GM19239 (cell line): ENCODE measurements around the gene CLSTN1.
"Not testable (repeated sequence)": the region's sequence is repeated elsewhere in the genome, so short reads cannot be mapped to it uniquely, and the experiment has no call there.

ENCODE experiments used
- DNase-seq: peaks from one replicate; pipeline ENCODE4 v3.0.0; 2011; ENCODE audit warnings: low spot score; ENCODE audit not compliant: insufficient read length
- FAIRE-seq: peaks from 2 replicates; lab custom pipeline; 2011; peaks lifted over from hg19 to GRCh38; lab: Jason Lieb, UNC

CLSTN1 gene

DNA sequence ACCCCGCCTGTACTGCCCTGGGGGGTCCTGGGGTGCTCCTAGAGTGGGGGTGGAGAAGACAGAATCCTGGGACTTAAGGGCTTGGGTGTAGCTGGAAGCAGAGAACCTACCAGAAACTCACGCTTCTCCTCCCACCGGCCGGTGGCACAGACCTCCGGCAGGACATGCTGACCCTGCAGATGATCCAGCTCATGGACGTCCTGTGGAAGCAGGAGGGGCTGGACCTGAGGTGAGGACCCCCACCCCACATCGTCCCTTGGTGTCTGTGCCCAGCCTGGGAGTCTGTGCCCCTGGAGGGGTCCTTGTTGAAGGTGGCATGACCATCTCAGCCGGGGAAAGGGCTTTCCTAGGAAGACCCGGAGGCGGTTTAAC lies 101.4 kb downstream of the CLSTN1 start:
- DNase-seq (no peak), FAIRE-seq (no peak)

DNA sequence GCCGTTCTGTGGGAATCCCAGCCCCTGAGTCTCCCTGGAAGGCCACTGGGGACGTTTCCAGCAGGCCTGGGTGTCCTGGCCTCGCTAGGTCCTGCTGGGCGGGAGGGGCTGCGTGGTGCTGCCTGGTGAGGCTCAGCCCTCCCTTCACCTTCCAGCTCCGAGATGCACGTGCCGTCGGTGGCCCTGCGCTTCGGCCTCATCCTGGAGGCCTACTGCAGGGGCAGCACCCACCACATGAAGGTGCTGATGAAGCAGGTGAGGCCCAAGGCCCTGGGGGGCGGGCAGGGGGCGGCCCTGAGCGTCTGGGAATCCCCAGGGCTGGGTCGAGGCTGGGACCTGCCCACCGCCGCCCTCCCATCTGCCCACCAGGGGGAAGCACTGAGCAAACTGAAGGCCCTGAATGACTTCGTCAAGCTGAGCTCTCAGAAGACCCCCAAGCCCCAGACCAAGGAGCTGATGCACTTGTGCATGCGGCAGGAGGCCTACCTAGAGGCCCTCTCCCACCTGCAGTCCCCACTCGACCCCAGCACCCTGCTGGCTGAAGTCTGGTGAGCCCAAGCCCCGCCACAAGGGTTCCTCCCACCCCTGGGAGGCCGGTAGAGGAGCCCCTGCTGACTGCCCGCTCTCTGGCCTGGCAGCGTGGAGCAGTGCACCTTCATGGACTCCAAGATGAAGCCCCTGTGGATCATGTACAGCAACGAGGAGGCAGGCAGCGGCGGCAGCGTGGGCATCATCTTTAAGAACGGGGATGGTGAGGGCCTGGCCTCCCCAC lies 102.0 kb downstream of the CLSTN1 start:
- DNase-seq (peak; percentile 43), FAIRE-seq (no peak)

DNA sequence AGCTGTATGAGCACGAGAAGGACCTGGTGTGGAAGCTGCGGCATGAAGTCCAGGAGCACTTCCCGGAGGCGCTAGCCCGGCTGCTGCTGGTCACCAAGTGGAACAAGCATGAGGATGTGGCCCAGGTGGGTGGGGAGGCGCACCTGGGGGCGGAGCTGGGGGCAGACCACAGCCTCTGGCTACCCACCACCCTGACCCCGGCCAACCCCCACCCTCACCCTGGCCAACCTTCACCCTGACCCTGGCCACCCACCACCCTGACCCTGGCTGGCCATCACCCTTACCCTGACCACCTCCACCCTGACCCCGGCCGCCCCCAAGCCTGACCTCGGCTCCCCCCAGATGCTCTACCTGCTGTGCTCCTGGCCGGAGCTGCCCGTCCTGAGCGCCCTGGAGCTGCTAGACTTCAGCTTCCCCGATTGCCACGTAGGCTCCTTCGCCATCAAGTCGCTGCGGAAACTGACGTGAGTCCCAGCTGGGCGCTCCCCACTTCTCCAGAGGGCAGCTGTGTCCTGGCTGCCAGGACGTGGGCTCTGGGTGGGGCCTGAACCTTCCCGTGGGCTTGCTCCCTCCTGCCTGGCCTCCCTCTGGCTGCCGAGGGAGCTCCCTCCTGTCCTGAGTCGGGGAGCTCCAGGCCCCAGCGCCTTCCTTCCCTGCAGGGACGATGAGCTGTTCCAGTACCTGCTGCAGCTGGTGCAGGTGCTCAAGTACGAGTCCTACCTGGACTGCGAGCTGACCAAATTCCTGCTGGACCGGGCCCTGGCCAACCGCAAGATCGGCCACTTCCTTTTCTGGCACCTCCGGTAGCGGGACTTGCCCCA lies 102.8 kb downstream of the CLSTN1 start:
- DNase-seq (no peak), FAIRE-seq (no peak)

DNA sequence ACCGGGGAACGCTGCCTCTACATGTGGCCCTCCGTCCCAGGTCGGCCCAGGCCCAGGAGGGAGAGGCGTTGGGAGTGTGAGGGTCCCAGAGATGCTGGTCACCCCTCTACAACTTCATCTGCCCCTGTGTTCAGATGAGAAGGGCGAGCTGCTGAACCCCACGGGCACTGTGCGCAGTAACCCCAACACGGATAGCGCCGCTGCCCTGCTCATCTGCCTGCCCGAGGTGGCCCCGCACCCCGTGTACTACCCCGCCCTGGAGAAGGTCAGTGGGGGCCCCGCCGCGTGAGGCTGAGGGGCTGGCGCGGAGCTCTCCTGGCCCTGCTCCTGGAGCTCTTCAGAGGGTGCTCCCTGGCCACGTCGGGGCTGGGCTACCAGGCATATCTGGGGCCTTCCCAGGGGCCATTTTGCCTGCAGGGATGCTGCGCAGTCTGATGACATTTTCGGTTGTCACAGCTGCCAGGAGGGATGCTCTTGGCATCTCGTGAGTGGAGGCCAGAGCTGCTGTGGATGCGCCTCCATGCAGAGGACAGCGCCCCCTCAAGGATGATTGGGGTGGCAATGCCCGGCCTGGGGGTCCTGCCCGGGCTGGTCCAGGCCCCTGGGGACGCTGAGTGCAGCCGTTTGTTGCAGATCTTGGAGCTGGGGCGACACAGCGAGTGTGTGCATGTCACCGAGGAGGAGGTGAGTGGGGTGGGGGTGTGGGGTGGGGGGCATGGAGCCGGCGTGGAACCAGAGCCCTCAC lies 103.6 kb downstream of the CLSTN1 start:
- FAIRE-seq = no peak

DNA sequence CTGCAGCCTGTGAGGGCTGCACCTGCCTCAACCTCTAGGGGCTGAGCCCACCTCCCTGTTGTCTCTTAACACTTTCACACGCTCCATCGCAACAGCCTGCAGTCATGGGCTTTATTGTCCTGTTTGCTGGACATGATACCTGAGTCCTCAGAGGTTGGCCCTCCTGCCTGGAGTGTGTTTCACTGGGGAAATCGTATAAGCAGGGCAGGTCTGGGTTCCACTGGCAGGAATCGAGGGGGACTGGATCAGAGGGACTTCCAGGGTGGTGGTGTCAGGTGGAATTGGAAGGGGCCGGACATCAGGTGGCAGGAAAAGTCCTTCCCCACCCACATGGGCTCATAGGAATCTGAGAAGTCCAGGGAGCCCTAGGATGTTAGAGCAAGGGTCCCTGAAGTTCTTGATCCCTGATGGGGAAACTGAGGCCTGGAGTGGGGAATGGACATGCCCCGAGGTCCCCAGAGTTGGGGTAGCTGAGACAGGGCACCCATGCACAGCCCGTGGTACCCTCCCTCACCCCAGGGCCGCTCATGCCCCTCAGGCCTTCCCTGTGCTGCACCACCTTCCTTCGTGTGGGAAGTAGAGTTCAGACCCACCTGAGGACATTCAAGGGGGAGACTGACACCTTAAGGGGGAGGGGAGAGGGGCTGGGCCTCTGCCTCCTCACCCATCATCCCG lies 105.6 kb downstream of the CLSTN1 start:
- no peak for DNase-seq

More for the DNA sequence above, 103.6 kb downstream of the CLSTN1 start:
- DNase-seq = no peak

DNA sequence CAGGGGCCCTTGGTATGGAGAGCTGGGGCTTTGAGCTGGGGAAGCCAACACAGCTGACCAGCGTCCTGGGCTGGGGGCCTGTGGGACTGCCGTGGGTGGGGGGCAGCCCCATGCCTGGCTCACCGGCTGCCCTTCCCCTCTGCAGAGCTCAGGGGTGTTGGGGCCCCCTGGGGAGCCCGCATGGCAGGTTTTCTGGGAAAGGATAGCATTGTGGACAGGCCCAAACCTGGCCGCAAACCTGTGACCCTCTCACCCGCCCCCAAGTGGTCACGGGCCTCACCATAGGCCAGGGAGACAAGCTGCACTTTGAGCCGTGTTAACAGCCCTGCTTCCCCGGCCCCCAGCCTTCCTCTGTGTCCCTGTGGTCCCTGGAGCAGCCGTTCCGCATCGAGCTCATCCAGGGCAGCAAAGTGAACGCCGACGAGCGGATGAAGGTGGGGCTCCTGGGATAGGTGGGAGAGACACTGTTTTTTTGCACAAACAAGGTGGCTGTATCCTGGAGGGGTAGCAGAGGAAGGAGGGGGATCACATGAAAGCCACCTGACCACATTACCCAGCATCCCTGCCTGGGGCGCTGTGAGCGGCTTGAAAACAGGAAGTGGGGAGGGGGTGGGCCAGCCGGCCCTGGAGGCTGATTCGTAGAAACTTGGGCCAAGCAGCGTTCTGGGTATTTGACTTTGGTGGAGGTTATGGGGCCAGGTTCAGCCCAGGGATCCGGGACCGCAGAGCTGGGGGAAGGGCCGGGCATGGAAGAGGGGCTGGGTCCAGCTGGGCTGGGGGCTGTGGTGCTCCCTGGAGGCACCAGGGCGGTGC lies 106.4 kb downstream of the CLSTN1 start:
- DNase-seq = peak; percentile 96
- peak; percentile 99 for FAIRE-seq

More for the DNA sequence above, 105.6 kb downstream of the CLSTN1 start:
- peak; percentile 39 for FAIRE-seq

DNA sequence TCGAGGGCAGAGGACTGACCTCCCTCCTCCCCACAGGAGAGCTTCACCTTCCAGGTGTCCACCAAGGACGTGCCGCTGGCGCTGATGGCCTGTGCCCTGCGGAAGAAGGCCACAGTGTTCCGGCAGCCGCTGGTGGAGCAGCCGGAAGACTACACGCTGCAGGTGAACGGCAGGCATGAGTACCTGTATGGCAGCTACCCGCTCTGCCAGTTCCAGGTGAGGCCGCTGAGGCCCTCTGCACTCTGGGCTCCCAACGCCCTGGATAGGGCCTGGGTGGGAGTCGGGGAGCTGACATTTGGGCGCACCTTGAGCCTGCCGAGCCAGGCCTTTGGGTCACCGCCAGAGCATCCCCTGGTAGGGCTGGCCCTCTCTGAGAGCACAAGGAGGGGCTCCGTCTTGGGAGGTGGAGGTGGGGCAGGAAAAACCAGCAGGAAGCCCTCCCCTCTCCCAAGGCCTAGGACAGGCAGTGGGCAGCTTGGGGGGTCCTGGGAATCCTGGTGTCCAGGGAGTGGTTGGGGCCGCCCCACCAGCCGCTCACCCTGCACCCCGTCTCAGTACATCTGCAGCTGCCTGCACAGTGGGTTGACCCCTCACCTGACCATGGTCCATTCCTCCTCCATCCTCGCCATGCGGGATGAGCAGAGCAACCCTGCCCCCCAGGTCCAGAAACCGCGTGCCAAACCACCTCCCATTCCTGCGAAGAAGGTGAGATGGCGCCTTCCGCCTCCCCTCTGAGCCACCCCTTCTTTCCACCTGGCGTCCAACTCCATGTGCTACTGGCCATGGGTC lies 107.2 kb downstream of the CLSTN1 start:
- FAIRE-seq = no peak
- DNase-seq = no peak

DNA sequence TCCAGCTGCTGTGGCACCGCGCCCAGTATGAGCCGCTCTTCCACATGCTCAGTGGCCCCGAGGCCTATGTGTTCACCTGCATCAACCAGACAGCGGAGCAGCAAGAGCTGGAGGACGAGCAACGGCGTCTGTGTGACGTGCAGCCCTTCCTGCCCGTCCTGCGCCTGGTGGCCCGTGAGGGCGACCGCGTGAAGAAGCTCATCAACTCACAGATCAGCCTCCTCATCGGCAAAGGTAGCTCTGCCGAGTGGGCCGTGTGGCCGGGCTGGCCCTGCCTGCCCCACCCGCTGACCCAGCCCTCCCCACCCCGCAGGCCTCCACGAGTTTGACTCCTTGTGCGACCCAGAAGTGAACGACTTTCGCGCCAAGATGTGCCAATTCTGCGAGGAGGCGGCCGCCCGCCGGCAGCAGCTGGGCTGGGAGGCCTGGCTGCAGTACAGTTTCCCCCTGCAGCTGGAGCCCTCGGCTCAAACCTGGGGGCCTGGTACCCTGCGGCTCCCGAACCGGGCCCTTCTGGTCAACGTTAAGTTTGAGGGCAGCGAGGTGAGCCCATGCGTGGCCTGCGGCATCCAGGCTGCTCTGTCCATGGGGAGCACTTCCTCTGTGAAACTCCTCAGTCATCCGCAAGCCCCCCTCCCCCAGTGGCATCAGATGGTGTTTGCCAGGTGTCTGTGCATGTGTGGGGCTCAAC lies 108.1 kb downstream of the CLSTN1 start:
- DNase-seq (no peak), FAIRE-seq (no peak)

DNA sequence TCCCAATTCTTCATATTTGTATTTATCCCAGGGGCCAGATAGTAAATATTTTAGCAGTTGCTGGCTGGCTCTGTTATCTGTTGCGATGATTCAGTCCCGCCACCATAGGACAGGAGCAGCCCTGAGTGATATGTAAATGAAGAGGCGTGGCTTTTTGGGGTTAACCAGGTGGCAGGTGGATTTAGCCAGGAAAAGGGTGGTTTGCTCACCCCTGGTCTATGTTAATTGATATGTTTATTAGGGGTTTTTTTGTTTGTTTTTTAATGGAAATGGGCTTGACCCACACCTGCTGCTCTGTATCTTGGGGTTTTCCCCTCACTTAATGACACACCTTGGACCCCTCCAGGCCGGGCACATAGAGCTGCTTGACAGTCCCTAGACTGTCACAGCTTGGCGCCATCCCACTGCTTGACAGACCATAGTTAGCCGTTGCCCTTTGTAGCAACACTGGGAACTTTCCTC lies 109.5 kb downstream of the CLSTN1 start:
- FAIRE-seq (no peak), DNase-seq (no peak)

DNA sequence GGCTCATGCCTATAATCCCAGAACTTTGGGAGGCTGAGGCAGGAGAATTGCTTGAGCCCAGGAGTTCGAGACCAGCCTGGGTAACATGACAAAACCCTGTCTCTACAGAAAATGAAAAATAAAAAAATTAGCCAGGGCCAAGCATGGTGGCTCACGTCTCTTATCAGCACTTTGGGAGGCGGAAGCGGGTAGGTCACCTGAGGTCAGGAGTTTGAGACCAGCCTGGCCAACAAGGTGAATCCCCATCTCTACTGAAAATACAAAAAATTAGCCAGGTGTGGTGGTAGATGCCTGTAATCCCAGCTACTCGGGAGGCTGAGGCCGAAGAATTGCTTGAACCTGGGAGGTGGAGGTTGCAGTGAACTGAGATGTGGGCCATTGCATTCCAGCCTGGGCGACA lies 111.0 kb downstream of the CLSTN1 start:
- DNase-seq, FAIRE-seq: not testable (repeated sequence)

DNA sequence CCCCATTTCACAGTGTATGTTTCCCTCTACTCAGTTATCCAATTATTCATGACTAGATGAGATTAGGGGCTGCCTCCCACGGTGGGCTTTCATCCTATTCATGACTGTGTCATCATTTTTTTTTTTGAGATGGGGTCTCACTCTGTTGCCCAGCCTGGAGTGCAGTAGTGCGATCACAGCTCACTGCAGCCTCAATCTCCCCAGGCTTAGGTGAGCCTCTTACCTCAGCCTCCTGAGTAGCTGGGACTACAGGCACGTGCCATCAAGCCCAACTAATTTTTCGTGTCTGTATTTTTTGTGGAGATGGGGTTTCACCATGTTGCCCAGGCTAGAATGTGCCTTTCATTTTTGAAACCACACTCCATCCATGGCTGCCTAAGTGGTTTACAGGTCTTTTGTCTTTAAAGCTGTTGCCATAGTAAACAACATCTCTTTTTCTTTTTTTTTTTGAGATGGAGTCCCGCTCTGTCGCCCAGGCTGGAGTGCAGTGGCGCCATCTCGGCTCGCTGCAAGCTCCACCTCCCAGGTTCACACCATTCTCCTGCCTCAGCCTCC lies 112.2 kb downstream of the CLSTN1 start:
- no peak for DNase-seq
- no peak for FAIRE-seq

DNA sequence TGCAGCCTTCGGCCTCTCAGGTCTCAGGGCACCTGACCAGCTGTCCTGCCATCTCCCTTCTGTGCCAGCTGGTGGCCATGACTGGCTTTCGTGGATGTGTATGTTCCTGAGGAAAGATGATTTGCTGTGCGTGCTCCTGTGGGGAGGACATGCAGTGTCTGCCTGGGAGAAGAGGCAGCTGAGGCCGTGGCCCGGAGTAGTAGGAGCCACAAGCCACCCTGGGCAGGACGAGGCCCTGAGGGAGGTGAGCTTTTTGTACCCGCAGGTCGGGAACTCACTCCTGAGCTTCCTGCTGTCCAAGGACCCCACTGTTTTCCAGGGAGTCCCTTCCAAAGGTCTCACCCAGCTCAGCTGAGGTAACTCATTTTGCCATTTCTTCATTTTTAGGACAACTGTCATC lies 113.7 kb downstream of the CLSTN1 start:
- FAIRE-seq (no peak), DNase-seq (no peak)

DNA sequence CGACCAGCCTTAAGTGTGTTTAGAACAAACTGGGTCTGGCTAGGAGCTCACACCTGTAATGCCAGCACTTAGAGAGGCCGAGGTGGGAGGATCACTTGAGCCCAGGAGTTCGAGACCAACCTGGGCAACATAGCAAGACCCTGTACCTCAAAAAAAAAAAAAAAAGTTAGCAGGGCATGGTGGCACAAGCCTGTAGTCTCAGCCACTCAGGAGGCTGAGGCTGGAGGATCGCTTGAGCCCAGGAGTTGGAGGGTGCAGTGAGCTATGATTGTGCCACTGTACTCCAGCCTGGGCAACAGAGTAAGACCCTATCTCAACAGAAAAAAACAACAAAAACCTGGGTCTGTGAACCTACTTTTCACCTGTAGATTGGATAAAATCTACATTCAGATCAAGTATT lies 117.6 kb downstream of the CLSTN1 start:
- FAIRE-seq = no peak
- no peak for DNase-seq

DNA sequence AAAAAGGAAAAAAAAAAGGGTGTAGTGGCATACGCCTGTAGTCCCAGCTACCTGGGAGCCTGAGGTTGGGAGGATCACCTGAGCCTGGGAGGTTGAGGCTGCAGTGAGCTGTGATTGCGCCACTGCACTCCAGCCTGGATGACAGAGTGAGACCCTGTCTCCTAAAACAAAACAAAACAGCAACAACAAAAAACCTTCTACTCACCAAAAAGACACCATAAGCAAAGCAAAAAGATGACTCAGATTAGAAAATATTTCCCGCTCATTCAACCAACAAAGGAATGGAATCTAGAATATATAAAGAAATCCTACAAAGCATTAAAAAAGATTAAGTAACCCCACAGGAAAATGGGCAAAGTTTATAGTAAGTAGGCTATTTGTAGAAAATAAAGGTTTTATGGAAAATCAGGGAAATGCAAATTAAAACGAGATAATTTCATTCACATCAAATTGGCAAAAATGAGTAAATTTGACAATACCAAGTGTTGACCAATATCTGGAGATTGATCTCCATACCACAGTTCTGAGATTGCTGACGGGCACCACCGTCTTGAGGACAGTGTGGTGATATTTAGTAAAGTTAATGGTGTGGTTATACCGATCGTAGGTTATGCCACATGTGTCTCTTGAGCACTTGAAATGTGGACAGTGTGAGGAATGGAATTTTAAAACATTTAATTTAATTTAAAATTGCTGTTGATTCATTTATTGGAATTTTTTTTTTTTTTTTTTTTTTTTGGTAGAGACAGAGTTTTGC lies 118.2 kb downstream of the CLSTN1 start:
- DNase-seq (no peak), FAIRE-seq (no peak)

DNA sequence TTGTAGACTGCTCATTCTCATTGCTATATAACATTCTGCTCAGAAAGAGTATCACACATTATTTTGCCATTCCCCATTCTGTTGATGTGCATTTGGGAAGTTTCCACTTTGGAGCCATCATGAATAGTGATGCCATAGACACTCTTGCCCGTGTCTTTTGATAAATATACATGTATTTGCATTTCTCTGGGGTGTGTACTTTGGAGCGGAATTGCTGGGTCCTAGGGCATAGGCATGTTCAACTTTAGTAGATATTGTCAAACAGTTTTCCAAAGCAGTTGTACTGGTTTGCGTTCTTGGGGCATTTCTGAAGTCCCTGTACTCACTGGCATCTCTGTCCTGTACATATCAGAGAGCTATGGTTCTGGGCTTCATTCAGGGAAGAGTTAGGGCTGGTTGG lies 120.1 kb downstream of the CLSTN1 start:
- DNase-seq (no peak), FAIRE-seq (peak; percentile 4)

DNA sequence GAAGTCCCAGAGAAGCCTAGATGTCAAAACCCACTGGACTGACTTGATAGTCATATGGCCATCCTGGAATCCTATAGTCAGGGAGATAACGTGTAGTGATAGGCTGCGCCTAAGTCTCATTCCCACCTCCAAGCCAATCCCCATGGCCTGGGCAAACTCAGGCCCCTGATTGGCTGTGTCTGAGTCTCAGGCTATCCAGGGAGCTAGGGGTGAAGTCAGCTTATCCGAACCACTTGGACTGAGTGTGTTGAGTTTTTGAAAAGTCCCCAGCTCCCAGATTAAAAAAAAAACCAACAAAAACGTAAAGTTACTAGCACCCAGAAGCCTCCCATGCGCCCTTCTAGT lies 120.6 kb downstream of the CLSTN1 start:
- FAIRE-seq (no peak), DNase-seq (no peak)

DNA sequence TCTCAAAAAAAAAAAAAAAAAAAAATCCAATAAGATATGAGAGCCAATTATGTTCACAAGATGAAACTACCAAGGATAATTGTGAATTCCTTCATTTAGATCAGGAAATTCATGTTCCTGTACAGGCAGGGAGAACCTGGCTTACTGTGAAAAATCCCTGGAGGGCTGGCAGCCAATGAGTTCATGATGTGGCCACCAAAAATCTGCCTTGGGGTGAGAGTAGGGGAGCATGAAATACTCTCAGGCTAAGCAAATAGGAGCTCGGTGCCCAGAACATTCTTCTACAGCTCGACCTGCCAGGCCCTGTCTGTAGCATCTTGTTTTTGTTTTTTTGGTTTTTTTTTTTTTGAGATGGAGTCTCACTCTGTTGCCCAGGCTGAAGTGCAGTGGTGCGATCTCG lies 122.1 kb downstream of the CLSTN1 start:
- DNase-seq = no peak

More for the DNA sequence above, 122.1 kb downstream of the CLSTN1 start:
- FAIRE-seq = no peak
